HEK293T (cell line): ENCODE measurements around the gene PRAMEF18.
"Not testable (repeated sequence)": the region's sequence is repeated elsewhere in the genome, so short reads cannot be mapped to it uniquely, and the experiment has no call there.

Experiments used
- BHLHE40 ChIP-seq: fragments of 450-650 bp; IDR thresholded peaks from 2 replicates; pipeline ENCODE4 v1.6.1; 2016; ENCODE audit warnings: mild to moderate bottlenecking, moderate library complexity, borderline replicate concordance
- CTBP1 ChIP-seq: fragments of 450-650 bp; IDR thresholded peaks from 2 replicates; pipeline ENCODE4 v1.6.1; 2016; ENCODE audit warnings: borderline replicate concordance
- FOXA1 ChIP-seq: fragments of 450-650 bp; IDR thresholded peaks from 2 replicates; pipeline ENCODE4 v1.6.1; 2016; ENCODE audit warnings: mild to moderate bottlenecking
- FOXM1 ChIP-seq: fragments of 450-650 bp; IDR thresholded peaks from 2 replicates; pipeline ENCODE4 v1.6.1; 2017; ENCODE audit warnings: mild to moderate bottlenecking, borderline replicate concordance
- L3MBTL2 ChIP-seq: fragments of 450-650 bp; conservative IDR thresholded peaks from 2 replicates; pipeline ENCODE4 v1.6.1; 2016; ENCODE audit warnings: mild to moderate bottlenecking
- SUZ12 ChIP-seq: fragments of 450-650 bp; IDR thresholded peaks from 2 replicates; pipeline ENCODE4 v1.6.1; 2016; ENCODE audit warnings: mild to moderate bottlenecking

DNA sequence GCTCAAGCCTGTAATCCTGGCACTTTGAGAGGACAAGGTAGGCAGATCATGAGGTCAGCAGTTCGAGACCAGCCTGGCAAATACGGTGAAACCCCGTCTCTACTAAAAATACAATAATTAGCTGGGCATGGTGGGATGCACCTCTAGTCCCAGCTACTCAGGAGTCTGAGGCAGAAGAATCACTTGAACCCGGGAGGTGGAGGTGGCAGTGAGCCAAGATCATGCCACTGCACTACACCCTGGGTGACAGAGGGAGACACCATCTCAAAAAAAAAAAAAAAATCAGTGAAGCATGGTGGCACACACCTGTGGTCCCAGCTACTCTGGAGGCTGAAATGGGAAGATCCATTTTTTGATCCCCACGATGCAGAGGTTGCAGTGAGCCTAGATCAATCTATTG lies 4.1 kb upstream of the PRAMEF18 start:
- not testable (repeated sequence) for TF ChIP-seq L3MBTL2, SUZ12, CTBP1, FOXM1, FOXA1, BHLHE40
